GM10847 (cell line): Measurements from ENCODE around the gene ARID1B.

ENCODE experiments used
- POLR2A ChIP-seq: IDR thresholded peaks from 2 replicates; pipeline ENCODE4 v1.6.1; 2011; ENCODE audit not compliant: insufficient read length; ENCODE audit errors: extremely low read depth

ARID1B gene

DNA sequence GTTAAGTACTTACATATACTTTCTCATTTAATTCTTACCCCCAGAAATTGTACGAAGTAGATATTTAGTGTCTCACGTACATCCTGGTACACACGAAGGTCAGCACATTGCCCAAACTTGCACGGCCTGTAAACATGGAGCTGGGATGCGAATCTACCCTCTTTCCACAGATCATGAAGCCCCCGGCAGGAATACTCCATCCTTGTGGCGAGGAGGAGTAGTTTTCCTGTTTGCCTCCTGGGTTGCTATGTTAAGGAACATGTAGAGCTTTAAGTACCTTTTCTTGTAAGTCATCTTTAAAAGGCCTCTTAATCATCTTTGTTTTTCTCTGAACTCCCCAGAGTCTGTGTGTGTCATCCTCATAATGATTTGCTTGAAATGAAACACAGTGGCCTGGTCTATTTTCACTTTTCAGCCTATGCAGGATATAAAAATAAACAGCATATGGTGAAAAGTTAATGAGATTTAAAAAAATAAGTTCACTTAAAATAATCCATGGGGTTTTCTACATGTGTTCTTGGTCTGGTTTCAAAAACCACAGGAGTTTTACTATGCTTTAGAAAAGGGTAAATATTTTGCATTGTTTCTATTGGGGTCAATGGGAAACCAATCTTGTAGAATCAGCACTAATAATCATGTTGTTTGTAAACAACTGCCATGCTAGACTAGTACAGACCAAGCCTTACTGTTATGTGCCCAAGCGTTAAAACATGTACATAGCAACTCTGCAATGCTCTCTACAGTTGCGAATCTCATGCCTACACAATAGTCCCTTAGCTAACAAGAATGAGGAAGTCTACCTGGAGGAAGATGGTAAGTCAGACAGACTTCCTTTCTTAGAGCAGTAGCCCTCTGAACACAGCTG, 9.3 kb upstream of the ARID1B start:
- TF ChIP-seq POLR2A = no peak

DNA sequence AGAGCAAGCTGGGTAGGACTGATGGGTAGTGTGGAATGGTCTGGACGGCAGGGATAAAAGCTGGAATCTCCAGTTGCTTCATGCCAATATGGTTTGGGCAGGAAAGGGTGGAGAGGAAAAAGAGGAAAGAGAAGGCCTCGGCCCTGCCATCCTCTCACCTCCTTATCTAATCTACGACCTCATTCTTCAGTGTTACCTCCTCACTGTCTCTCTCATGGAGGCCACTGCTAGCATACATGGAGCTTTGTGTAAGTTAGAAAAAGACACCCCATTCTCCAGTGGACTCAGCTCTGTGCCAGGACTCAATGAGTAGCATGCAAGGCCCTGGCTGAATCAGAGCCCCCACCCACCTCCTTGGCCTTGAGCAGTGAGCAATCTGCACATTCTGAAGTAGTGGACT, 6.1 kb upstream of the ARID1B start:
- TF ChIP-seq POLR2A = no peak

DNA sequence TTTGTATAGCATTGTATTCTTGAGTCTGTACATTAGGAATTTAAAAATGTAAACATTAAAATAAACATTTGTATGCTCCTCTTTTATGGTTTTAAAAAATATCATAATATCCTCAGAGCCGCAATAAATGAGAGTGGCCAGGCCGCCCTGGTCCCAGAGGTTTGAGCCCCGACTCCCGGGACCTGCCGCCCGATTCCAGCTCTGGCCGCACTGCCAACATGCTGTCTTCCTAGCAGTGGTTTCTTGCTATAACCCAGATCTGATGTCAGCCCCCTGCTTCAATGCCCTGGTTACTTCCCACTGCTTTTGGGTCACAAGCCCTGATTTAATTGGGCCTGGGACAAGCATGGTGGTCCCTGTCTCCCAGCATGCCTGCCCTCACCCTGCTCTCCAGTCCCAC, 5.4 kb upstream of the ARID1B start:
- no peak for TF ChIP-seq POLR2A

GRCh38 chr6:156773476-156773875, 3.7 kb upstream of the ARID1B start:
- no peak for TF ChIP-seq POLR2A

- no peak for TF ChIP-seq POLR2A
Observed at GRCh38 chr6:156773935-156774852, 3.0 kb upstream of the ARID1B start.

DNA sequence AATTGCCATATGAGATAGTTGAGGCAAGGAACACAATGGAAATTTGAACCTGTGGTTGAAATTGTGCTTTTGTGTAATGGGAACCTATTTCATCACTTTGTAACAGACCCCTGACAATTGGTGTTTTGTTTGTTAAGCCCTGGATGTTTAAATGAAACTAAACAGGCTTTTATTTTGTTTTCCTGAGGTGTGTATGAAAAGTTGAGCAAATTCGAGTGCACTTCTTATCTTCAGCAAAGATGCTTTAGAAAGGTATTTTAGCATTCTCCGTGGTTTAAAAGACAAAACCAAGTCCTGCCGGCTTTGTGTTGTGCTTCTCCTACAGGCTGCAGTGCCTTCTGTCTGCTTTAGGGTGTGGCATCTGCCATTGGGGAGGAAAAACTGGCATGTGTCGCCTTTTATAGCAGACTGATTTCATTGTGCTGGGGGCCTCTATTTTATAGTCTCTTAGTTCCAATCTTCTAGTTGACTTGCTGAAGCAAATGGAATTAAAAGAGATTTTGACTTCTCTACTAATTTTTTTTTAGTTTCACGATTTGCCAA, 2.2 kb upstream of the ARID1B start:
- no peak for TF ChIP-seq POLR2A

DNA sequence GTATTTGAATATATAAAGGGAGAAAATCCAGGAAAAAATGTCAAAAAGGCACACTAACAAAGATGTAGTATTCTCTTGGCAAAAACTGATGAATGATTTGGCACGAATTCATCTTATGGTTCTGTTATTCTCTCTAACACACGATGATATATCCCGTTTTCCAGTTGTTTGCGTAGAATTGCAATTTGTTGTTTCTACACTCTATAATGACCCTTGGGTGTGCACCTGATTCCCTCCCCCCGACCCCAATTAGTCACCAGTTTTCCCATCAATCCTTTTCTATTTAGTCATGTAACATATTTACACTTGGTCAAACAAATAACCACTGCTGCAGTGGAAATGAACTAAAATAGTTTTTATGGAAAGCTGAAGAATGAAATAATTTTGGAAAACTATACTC, 1.5 kb upstream of the ARID1B start:
- no peak for TF ChIP-seq POLR2A

DNA sequence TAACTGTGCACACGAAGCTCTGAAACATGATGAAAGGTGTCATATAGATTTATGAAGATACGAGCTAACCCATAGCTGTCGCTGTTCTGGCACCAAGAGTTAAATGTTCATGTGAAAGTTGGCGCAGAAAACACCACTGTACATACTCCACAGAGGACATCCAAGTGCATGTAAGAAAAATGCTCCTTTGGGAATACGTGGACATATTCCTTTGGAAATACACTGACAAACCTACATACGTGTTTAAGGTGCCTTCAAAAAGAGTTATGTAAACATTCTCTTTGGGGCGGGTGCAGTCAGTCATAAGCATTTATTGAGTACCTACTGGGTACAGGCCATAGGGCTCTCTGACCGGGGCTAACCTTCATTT, 723 bp upstream of the ARID1B start:
- no peak for TF ChIP-seq POLR2A

- no peak for TF ChIP-seq POLR2A
Observed at GRCh38 chr6:156777577-156778453, 637 bp downstream of the ARID1B start.

GRCh38 chr6:156778454-156779205, 1.5 kb downstream of the ARID1B start:
- TF ChIP-seq POLR2A = peak; percentile 24

GRCh38 chr6:156779206-156780094, 2.3 kb downstream of the ARID1B start:
- TF ChIP-seq POLR2A = no peak

- TF ChIP-seq POLR2A = no peak
Observed at GRCh38 chr6:156780102-156780641, 3.0 kb downstream of the ARID1B start.

DNA sequence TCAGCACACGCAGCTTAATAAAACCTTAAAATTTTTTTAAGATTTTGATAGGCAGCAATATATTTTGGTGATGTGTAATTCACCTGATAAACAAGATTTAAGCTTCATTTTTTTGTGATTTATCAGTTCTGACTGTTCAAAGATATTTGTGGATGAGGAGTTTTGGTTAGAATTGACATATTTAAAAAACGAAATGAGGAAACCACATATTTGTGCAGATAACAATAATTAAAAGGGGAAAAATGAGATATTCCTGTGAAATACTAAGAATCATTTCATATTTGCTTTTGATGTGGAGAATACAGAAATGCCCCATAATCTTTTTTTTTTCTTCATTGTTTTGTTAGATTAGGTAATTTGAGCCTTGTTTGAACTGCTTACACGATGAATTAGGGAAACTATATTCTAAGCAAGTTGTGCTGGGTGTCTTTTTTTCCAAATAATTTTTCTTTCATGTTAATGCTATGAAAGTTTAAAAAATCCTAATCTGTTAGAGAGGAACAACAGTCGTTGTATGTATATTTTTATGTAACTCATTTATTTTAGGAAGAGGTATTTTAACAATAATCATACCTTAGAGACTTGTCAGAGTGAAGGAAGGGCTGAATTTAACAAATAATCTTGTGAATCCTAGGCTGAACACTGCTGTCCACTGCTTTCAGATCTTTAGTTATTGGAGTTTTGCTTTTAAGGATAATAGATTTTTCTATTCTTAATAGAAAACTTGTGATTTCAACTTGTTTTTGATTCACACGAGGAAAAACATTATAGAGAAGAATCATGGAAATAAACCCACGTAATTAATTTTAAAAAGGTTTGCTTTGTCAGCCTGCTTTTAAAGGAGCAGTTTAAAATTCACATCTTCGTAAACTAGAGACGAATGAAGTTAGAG, 4.0 kb downstream of the ARID1B start:
- no peak for TF ChIP-seq POLR2A
